ENCODE measurements around the gene FREM1. TPM values are rescaled to one million over a fixed set of nuclear protein-coding genes. Genes with fewer than 3 reads are reported as not detected.

The FREM1 gene
- total RNA-seq, 4 donors from 2014 or later, result 0.53 to 2.8 (median 1.5) TPM

- intact Hi-C loops (cut with DNase I; ENCODE audit: low total_unique reads), result no loop called here
- TF ChIP-seq, protein P1, sequence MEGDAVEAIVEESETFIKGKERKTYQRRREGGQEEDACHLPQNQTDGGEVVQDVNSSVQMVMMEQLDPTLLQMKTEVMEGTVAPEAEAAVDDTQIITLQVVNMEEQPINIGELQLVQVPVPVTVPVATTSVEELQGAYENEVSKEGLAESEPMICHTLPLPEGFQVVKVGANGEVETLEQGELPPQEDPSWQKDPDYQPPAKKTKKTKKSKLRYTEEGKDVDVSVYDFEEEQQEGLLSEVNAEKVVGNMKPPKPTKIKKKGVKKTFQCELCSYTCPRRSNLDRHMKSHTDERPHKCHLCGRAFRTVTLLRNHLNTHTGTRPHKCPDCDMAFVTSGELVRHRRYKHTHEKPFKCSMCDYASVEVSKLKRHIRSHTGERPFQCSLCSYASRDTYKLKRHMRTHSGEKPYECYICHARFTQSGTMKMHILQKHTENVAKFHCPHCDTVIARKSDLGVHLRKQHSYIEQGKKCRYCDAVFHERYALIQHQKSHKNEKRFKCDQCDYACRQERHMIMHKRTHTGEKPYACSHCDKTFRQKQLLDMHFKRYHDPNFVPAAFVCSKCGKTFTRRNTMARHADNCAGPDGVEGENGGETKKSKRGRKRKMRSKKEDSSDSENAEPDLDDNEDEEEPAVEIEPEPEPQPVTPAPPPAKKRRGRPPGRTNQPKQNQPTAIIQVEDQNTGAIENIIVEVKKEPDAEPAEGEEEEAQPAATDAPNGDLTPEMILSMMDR (IDR thresholded peaks at IDR 0.05), result no peak
- no peak for TF ChIP-seq POLR2A (IDR thresholded peaks at IDR 0.05)
Measured at GRCh38 chr9:14799030-14799429, 111.2 kb downstream of the FREM1 start.

GRCh38 chr9:14797435-14797834 lies 112.8 kb downstream of the FREM1 start:
- no peak overlapping the region for H3K4me3 ChIP-seq (ENCODE audit: low read depth, poor library complexity, severe bottlenecking)
- intact Hi-C loops (cut with DNase I; ENCODE audit: low total_unique reads), result no loop called here
- DNase-seq (ENCODE audit: low spot score in 2 of 2), result no peak
- TF ChIP-seq, protein P1 (IDR thresholded peaks at IDR 0.05), result no peak
- WGBS, 2 donors, result 30 to 36% methylated on average over 1 of the region's 1 CpG

More at GRCh38 chr9:14799030-14799429, 111.2 kb downstream of the FREM1 start:
- WGBS, 2 donors, result 94 to 98% methylated on average over 2 of the region's 2 CpGs
- no peak overlapping the region for H3K4me3 ChIP-seq (ENCODE audit: low read depth, poor library complexity, severe bottlenecking)
- DNase-seq (ENCODE audit: low spot score in 2 of 2), result no peak

DNA sequence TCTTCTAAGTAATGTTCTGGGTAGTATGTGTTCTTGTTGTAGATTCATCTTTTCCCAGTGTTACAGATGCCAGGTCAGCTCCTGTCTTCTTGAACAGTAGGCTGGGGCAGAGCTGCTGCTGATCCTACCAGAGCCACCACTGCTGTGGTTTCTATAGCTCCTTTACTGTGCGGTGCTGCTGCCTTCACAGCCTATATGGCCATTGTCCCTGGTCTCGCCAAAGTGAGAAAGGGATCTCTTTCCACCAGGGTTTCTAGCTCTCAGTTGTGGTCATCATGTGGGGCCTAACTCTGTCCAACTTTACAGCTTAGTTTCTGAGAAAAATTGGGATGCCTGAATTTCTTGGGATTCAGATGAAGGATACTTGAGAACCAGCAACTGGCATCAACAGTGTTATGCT lies 116.8 kb downstream of the FREM1 start:
- no peak overlapping the region for H3K4me3 ChIP-seq (ENCODE audit: low read depth, poor library complexity, severe bottlenecking)
- TF ChIP-seq POLR2A (IDR thresholded peaks at IDR 0.05), result no peak
- TF ChIP-seq, protein P1 (IDR thresholded peaks at IDR 0.05), result no peak
- intact Hi-C loops (cut with DNase I; ENCODE audit: low total_unique reads), result no loop called here
- DNase-seq (ENCODE audit: low spot score in 2 of 2), result no peak
- 97 to 100% methylated on average over 2 of the region's 2 CpGs for WGBS, 2 donors

DNA sequence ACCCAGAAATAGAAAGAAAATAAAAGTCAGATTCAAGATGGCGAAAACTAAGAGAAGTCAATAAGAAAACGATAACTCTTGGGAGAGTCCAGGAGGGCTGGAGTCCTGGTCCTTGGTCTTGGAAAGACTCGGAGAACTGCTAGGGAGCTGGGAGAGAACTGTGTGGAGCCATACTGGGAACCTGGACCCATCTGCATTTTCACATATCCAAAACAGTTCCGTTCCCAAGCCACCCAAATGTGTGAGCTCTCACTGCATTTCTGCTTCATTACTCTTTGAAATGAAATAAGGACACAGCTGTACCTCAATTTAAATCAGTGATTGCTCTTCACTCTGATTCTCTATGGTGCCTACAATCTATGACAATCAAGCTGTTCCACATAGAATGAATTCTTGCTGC lies 119.6 kb downstream of the FREM1 start:
- DNase-seq (ENCODE audit: low spot score in 2 of 2), result no peak
- TF ChIP-seq, protein P1 (IDR thresholded peaks at IDR 0.05), result no peak
- TF ChIP-seq POLR2A (IDR thresholded peaks at IDR 0.05), result no peak
- intact Hi-C loops (cut with DNase I; ENCODE audit: low total_unique reads), result no loop called here
- 82 to 94% methylated on average over 4 of the region's 4 CpGs for WGBS, 2 donors
- no peak overlapping the region for H3K4me3 ChIP-seq (ENCODE audit: low read depth, poor library complexity, severe bottlenecking)

DNA sequence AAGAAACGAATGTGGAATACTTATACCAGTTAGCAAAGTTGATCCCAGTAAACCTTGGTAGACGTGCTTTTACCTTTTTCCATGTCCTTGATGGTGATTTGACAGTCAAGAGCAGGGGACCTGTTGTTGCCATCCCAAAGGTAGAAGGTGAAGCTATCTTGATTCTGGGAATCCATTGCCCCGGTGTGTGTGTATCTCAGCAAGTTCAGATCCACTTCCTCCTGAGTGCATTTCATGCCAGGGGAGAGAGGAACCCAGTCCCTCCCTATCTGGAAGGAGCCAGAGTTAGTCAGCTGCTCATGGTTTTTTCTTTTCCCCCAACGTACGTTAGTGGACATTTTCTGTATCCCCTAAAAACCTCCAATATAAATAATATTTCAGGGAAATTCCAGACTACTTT lies 121.4 kb downstream of the FREM1 start:
- WGBS, 2 donors, result 87 to 92% methylated on average over 5 of the region's 5 CpGs
- H3K4me3 ChIP-seq (ENCODE audit: low read depth, poor library complexity, severe bottlenecking), result no peak overlapping the region
- DNase-seq (ENCODE audit: low spot score in 2 of 2), result no peak
- intact Hi-C loops (cut with DNase I; ENCODE audit: low total_unique reads), result no loop called here
- no peak for TF ChIP-seq POLR2A (IDR thresholded peaks at IDR 0.05)
- TF ChIP-seq, protein P1 (IDR thresholded peaks at IDR 0.05), result no peak

DNA sequence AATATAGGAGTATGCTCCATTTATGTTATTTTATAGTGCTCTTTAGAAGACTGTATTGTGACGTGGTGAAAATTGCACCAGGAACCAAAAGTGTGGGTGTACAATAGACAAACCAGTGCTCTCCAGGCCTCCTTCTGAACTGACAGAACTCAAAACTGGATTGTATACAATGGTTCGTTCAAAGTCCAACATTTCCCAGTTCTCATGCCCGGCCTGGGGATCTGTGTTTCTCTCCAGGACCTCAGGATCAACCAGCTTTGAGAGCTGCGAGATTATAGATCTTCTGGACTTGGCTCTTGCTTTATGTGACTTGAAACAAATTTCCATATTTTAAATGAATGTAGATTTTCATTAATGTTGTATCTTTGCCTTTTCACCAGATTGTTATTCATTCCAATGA lies 126.9 kb downstream of the FREM1 start:
- no peak for DNase-seq (ENCODE audit: low spot score in 2 of 2)
- intact Hi-C loops (cut with DNase I; ENCODE audit: low total_unique reads), result no loop called here
- WGBS, 2 donors, result 90 to 92% methylated on average over 4 of the region's 4 CpGs
- no peak overlapping the region for H3K4me3 ChIP-seq (ENCODE audit: low read depth, poor library complexity, severe bottlenecking)
- no peak for TF ChIP-seq POLR2A (IDR thresholded peaks at IDR 0.05)
- TF ChIP-seq, protein P1 (IDR thresholded peaks at IDR 0.05), result no peak
